ENCODE data around the gene ITSN1.

DNA sequence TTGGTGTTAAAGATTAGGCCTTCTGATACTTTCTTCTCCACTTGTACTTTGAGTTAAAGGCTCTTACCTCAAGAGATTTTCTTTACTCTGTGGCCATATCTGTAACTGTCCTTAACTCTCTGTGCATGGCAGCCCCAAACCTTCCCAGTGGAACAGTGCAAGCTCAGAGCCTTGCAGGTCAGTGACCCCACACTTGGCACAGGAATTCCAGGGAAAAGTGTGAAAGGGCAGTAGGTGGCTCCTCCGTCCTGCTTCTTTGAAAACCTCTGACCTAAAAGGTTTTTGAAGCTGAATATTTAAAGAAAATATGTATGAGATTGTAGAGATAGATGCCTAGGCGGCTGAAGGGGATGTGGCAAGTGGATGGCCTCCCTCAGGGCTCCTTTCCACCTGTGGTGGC lies 26.3 kb downstream of the ITSN1 start:
- TF ChIP-seq, protein P1, sequence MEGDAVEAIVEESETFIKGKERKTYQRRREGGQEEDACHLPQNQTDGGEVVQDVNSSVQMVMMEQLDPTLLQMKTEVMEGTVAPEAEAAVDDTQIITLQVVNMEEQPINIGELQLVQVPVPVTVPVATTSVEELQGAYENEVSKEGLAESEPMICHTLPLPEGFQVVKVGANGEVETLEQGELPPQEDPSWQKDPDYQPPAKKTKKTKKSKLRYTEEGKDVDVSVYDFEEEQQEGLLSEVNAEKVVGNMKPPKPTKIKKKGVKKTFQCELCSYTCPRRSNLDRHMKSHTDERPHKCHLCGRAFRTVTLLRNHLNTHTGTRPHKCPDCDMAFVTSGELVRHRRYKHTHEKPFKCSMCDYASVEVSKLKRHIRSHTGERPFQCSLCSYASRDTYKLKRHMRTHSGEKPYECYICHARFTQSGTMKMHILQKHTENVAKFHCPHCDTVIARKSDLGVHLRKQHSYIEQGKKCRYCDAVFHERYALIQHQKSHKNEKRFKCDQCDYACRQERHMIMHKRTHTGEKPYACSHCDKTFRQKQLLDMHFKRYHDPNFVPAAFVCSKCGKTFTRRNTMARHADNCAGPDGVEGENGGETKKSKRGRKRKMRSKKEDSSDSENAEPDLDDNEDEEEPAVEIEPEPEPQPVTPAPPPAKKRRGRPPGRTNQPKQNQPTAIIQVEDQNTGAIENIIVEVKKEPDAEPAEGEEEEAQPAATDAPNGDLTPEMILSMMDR (IDR thresholded peaks at IDR 0.05) = no peak
- TF ChIP-seq POLR2A (IDR thresholded peaks at IDR 0.05; ENCODE audit: low read depth) (no peak), EP300 (IDR thresholded peaks at IDR 0.05) (no peak), POLR2AphosphoS5 (IDR thresholded peaks at IDR 0.05) (no peak)

Data from esophagus muscularis mucosa (tissue), 4 donors.